ENCODE data around the gene CNPY1. TPM values are rescaled to one million over a fixed set of nuclear protein-coding genes. Genes with fewer than 3 reads are reported as not detected.

The CNPY1 gene
- total and polyA plus RNA-seq, 9 donors = 0.05 TPM; not detected in 8

DNA sequence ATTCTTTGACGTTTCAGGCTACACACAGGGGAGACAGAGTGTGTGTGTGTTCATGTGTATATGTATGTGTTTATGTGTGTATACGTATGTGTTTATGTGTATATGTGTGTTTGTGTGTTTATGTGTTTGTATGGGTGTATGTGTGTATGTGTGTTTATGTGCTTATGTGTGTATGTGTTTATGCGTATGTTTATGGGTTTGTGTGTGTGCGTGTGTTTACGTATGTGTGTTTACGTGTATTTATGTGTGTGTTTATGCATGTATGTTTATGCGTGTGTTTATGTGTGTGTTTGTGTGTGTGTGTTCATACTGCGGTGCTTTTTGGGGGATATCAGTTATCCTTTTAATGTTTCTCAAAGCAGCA lies 39.2 kb upstream of the CNPY1 start:
- Histone ChIP-seq H3K4me1 (ENCODE audit: insufficient read depth) (peaks cover 8% of the 10 kb centered on the region), H3K4me3 (no peak overlapping the region), H3K27ac (no peak overlapping the region), H3K36me3 (no peaks in the 10 kb centered on the region), H3K9me3 (no peaks in the 10 kb centered on the region), H3K27me3 (no peaks in the 10 kb centered on the region)
- no peak for TF ChIP-seq POLR2A (IDR thresholded peaks at IDR 0.05)
- no peak for TF ChIP-seq EP300 (IDR thresholded peaks at IDR 0.05)
- TF ChIP-seq, protein P1, sequence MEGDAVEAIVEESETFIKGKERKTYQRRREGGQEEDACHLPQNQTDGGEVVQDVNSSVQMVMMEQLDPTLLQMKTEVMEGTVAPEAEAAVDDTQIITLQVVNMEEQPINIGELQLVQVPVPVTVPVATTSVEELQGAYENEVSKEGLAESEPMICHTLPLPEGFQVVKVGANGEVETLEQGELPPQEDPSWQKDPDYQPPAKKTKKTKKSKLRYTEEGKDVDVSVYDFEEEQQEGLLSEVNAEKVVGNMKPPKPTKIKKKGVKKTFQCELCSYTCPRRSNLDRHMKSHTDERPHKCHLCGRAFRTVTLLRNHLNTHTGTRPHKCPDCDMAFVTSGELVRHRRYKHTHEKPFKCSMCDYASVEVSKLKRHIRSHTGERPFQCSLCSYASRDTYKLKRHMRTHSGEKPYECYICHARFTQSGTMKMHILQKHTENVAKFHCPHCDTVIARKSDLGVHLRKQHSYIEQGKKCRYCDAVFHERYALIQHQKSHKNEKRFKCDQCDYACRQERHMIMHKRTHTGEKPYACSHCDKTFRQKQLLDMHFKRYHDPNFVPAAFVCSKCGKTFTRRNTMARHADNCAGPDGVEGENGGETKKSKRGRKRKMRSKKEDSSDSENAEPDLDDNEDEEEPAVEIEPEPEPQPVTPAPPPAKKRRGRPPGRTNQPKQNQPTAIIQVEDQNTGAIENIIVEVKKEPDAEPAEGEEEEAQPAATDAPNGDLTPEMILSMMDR (IDR thresholded peaks at IDR 0.05) = no peak
- DNase-seq = no peak
- intact Hi-C loops (cut with DNase I) = no loop called here
- 76 to 78% (median 76%) methylated on average over 8 of the region's 8 CpGs for WGBS, 3 donors

DNA sequence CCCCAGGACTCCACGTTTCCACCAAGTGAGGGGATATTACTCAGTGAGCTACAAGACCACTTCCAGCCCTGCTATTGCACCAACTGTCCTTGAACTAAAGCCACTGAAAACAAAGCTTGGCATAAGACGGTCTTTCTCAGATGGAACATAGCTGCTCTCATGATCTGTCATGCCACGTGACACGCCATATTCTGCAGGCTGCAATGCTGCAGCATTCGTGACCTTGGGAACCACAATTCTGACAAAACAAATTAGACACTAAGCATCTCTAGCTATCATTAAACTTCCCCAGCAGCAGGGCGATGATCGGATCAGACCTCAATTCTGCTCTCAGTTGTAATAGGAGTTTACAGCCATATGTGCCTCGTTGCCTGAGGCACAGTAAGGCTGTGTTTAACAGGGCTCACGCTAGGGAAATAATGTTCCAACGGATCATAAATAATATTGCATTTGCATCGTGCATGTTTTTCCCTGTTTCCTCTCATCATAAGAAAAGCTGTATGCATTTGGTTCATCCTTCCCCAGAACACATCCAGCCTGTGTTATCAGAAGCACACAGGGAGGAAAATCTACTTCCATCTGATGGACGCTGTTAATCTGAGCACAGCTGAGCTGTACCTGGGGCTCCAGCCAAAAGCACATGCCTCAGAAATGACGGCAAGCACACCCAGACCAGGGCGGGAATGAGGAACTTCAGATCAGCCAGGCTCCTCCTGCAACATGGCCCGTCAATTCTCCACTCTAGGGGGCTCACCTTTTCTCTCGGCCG lies 38.6 kb upstream of the CNPY1 start:
- no peaks in the 10 kb centered on the region for H3K27me3 ChIP-seq
- no peaks in the 10 kb centered on the region for H3K36me3 ChIP-seq
- H3K4me3 ChIP-seq = no peak overlapping the region
- DNase-seq = peak in 2 of 5 donors; percentile 49
- H3K9me3 ChIP-seq = no peaks in the 10 kb centered on the region
- no peak overlapping the region for H3K27ac ChIP-seq
- peaks cover 8% of the 10 kb centered on the region for H3K4me1 ChIP-seq (ENCODE audit: insufficient read depth)
- intact Hi-C loops (cut with DNase I) = no loop called here
- WGBS, 3 donors = 5 to 16% (median 8%) methylated on average over 17 of the region's 17 CpGs
- TF ChIP-seq, protein P1 (IDR thresholded peaks at IDR 0.05) = no peak
- no peak for TF ChIP-seq POLR2A (IDR thresholded peaks at IDR 0.05)
- TF ChIP-seq EP300 (IDR thresholded peaks at IDR 0.05) = no peak

DNA sequence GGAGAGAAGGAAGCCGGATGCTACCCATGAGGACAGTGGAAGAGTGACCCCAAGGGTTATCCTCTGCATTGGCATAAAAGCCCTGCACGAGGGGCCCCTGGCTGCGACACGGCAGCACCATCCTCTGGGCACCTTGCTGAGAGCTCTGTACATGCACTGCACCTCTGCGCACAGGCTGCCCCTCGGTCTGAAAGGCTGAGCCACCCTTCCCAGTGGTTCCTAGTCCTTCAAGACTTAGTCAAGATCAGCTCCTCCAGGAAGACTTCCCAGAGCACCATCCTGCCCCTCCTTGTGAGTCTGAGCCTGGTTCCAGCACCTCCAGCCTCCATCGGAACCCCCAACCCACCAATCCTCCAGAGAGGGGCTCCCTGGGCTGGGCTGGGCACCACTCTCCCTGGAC lies 37.9 kb upstream of the CNPY1 start:
- intact Hi-C loops (cut with DNase I) = no loop called here
- DNase-seq = no peak

DNA sequence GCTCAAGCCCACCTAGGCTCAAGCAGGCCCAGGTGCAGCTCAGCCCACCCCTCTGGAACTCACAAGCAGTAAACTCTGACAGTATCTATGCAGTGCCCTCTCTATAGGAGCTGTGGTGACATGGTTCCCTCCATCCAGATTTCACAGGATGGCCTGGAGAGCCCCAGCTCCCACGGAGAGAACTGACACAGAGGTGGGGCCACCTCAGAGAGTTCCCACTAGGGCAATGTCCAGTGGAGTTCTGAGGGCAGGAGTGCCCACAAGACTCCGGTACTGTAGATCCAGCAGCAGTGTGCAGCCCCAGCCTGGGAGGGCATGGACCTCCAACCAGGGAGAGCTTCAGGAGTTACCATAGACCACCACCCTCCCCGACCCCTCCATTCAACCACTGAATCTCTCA lies 37.3 kb upstream of the CNPY1 start:
- H3K4me1 ChIP-seq (ENCODE audit: insufficient read depth) = peaks cover 8% of the 10 kb centered on the region
- DNase-seq = peak in 1 of 5 donors; percentile 8
- H3K9me3 ChIP-seq = no peaks in the 10 kb centered on the region
- no peaks in the 10 kb centered on the region for H3K27me3 ChIP-seq
- no peak overlapping the region for H3K27ac ChIP-seq
- WGBS, 3 donors = 89 to 93% (median 91%) methylated on average over 3 of the region's 3 CpGs
- no peak overlapping the region for H3K4me3 ChIP-seq
- intact Hi-C loops (cut with DNase I) = no loop called here
- no peak for TF ChIP-seq EP300 (IDR thresholded peaks at IDR 0.05)
- TF ChIP-seq, protein P1 (IDR thresholded peaks at IDR 0.05) = no peak
- no peak for TF ChIP-seq POLR2A (IDR thresholded peaks at IDR 0.05)
- no peaks in the 10 kb centered on the region for H3K36me3 ChIP-seq

More for the DNA sequence above, 37.9 kb upstream of the CNPY1 start:
- 90 to 93% (median 93%) methylated on average over 7 of the region's 7 CpGs for WGBS, 3 donors
- no peaks in the 10 kb centered on the region for H3K36me3 ChIP-seq
- peaks cover 8% of the 10 kb centered on the region for H3K4me1 ChIP-seq (ENCODE audit: insufficient read depth)
- H3K9me3 ChIP-seq = no peaks in the 10 kb centered on the region
- H3K27ac ChIP-seq = no peak overlapping the region
- no peak for TF ChIP-seq POLR2A (IDR thresholded peaks at IDR 0.05)
- TF ChIP-seq, protein P1 (IDR thresholded peaks at IDR 0.05) = no peak
- TF ChIP-seq EP300 (IDR thresholded peaks at IDR 0.05) = no peak
- H3K4me3 ChIP-seq = no peak overlapping the region
- H3K27me3 ChIP-seq = no peaks in the 10 kb centered on the region
